Keratinocyte (primary cell): ENCODE data around the gene WDR5. TPM values are rescaled to one million over a fixed set of nuclear protein-coding genes. Genes with fewer than 3 reads are reported as not detected.

ENCODE experiments used
- DNase-seq: peaks from one replicate; pipeline ENCODE4 v3.0.0-alpha.2; 2011; ENCODE audit warnings: low read depth, missing footprints, low spot score
- FAIRE-seq: peaks from 2 replicates; lab custom pipeline; 2011; peaks lifted over from hg19 to GRCh38; lab: Jason Lieb, UNC
- H2AFZ ChIP-seq: 2 replicates; pipeline ENCODE4 v1.6.0; 2012; ENCODE audit warnings: low read length, control low read depth, inconsistent platforms; ENCODE audit not compliant: control insufficient read depth
- H3K27ac ChIP-seq: 2 replicates; pipeline ENCODE4 v1.5.1; 2011; ENCODE audit warnings: low read length; ENCODE audit not compliant: control insufficient read depth, insufficient read depth
- H3K27me3 ChIP-seq: 3 replicates; pipeline ENCODE4 v1.6.0; 2011; ENCODE audit warnings: low read length; ENCODE audit not compliant: control insufficient read depth, insufficient read depth; ENCODE audit errors: extremely low read depth
- H3K36me3 ChIP-seq, 2 experiments: 2 replicates in 1 of 2; 3 replicates in 1 of 2; pipeline ENCODE4 v1.5.1; 2011; ENCODE audit warnings: low read length in 2 of 2, mild to moderate bottlenecking in 1 of 2; ENCODE audit not compliant: control insufficient read depth in 2 of 2, insufficient read depth in 2 of 2; ENCODE audit errors: extremely low read depth in 1 of 2
- H3K4me1 ChIP-seq: 3 replicates; pipeline ENCODE4 v1.5.1; 2011; ENCODE audit warnings: low read length; ENCODE audit not compliant: control insufficient read depth, insufficient read depth; ENCODE audit errors: extremely low read depth
- H3K4me2 ChIP-seq: 3 replicates; pipeline ENCODE4 v1.6.0; 2011; ENCODE audit warnings: low read depth, low read length; ENCODE audit not compliant: control insufficient read depth, insufficient read depth; ENCODE audit errors: extremely low read depth
- H3K4me3 ChIP-seq, 3 experiments: fragments of 200-600 bp in 1 of 3; sonication (generic) in 1 of 3; 2 replicates in 2 of 3; 3 replicates in 1 of 3; pipeline ENCODE4 v1.5.1; 2011 to 2016; ENCODE audit warnings: low read length in 3 of 3, mild to moderate bottlenecking in 3 of 3, control low read depth in 2 of 3, inconsistent platforms in 1 of 3, low read depth in 1 of 3, mixed read lengths in 1 of 3, mixed run types in 1 of 3, moderate library complexity in 1 of 3; ENCODE audit not compliant: control insufficient read depth in 2 of 3, insufficient read depth in 2 of 3; ENCODE audit errors: extremely low read depth in 1 of 3
- H3K79me2 ChIP-seq: 2 replicates; pipeline ENCODE4 v1.6.0; 2012; ENCODE audit warnings: low read length; ENCODE audit not compliant: control insufficient read depth, insufficient read depth
- H3K9ac ChIP-seq: 3 replicates; pipeline ENCODE4 v1.6.0; 2011; ENCODE audit warnings: low read length; ENCODE audit not compliant: control insufficient read depth, insufficient read depth; ENCODE audit errors: extremely low read depth
- H3K9me1 ChIP-seq: 3 replicates; pipeline ENCODE4 v1.6.0; 2011; ENCODE audit warnings: low read length; ENCODE audit not compliant: control insufficient read depth, insufficient read depth; ENCODE audit errors: extremely low read depth
- H3K9me3 ChIP-seq: 2 replicates; pipeline ENCODE4 v1.5.1; 2012; ENCODE audit warnings: low read depth, low read length; ENCODE audit not compliant: control insufficient read depth
- H4K20me1 ChIP-seq: 3 replicates; pipeline ENCODE4 v1.6.0; 2011; ENCODE audit warnings: low read length; ENCODE audit not compliant: control insufficient read depth, insufficient read depth; ENCODE audit errors: extremely low read depth
- CTCF ChIP-seq, 3 experiments: IDR thresholded peaks in 1 of 3; conservative IDR thresholded peaks in 1 of 3; optimal IDR thresholded peaks in 1 of 3; 2 replicates in 2 of 3; 3 replicates in 1 of 3; pipeline versions ENCODE3 to v1.5.1; 2011; ENCODE audit warnings: low read length in 3 of 3, mild to moderate bottlenecking in 3 of 3, moderate library complexity in 2 of 3, control low read depth in 1 of 3, inconsistent platforms in 1 of 3; ENCODE audit not compliant: insufficient read depth in 2 of 3; ENCODE audit errors: extremely low read depth in 1 of 3
- EZH2 ChIP-seq: IDR thresholded peaks from one replicate; pipeline ENCODE4 v1.6.1; 2012; ENCODE audit warnings: inconsistent platforms, mild to moderate bottlenecking, low read length, moderate library complexity
- dilution Hi-C: fragments of 300-500 bp; cut with MboI; formaldehyde crosslinking; loops from one replicate; pipeline ENCODE4 v1.7.0; 2020; ENCODE audit warnings: low sequenced_read_pairs; ENCODE audit not compliant: extremely low pct_ligation_motif_present
- polyA plus RNA-seq, 5 experiments: library from polyadenylated mRNA; depleted of rRNA in 3 of 5; stranded (reverse) in 3 of 5; stranded (forward) in 1 of 5; unstranded in 1 of 5; fragments of >200 nt; gene quantifications; 1 replicate in 1 of 5; 2 replicates in 3 of 5; 3 replicates in 1 of 5; pipeline versions ENCODE4 v1.2.1 to v1.2.3, GENCODE V29; 2011 to 2012; ENCODE audit warnings: missing spikeins in 2 of 5, low read depth in 1 of 5, low replicate concordance in 1 of 5

Gene WDR5
- polyA plus RNA-seq, 1 donor (not counting 4 experiments of a cell fraction or from before 2014, with no cell fraction given) = 31.2 TPM

GRCh38 chr9:134152488-134152887 is 16.6 kb downstream of the WDR5 start:
- Histone ChIP-seq H3K79me2 (peaks cover 3% of the 10 kb centered on the region), H4K20me1 (peaks cover 3% of the 10 kb centered on the region), H3K4me3 (no peak overlapping the region), H2AFZ (no peak overlapping the region), H3K27me3 (no peaks in the 10 kb centered on the region), H3K9me1 (no peaks in the 10 kb centered on the region), H3K9me3 (no peaks in the 10 kb centered on the region), H3K9ac (no peak overlapping the region), H3K27ac (no peak overlapping the region), H3K36me3 (peaks cover 53 to 59% of the 10 kb centered on the region in 2 experiments), H3K4me1 (peaks cover 2% of the 10 kb centered on the region), H3K4me2 (no peak overlapping the region)
- TF ChIP-seq EZH2 (no peak), CTCF (optimal IDR thresholded peaks at IDR 0.05 in 1 of 3, IDR thresholded peaks at IDR 0.05 in 1 of 3, conservative IDR thresholded peaks at IDR 0.05 in 1 of 3; ENCODE audit: extremely low read depth in 1 of 3, insufficient read depth in 2 of 3, low read length in 3 of 3) (no peak)
- dilution Hi-C loops = no loop called here
- no peak for FAIRE-seq
- no peak for DNase-seq

GRCh38 chr9:134153450-134153849 is 17.6 kb downstream of the WDR5 start:
- dilution Hi-C loops = no loop called here
- no peak overlapping the region for H3K4me2 ChIP-seq
- H3K9me3 ChIP-seq = no peaks in the 10 kb centered on the region
- DNase-seq (no peak), FAIRE-seq (no peak)
- H3K27me3 ChIP-seq = no peaks in the 10 kb centered on the region
- peaks cover 55 to 59% of the 10 kb centered on the region in 2 experiments for H3K36me3 ChIP-seq
- H2AFZ ChIP-seq = no peak overlapping the region
- H4K20me1 ChIP-seq = peaks cover 2% of the 10 kb centered on the region
- no peaks in the 10 kb centered on the region for H3K4me1 ChIP-seq
- H3K27ac ChIP-seq = no peak overlapping the region
- peaks cover 2% of the 10 kb centered on the region for H3K79me2 ChIP-seq
- TF ChIP-seq EZH2 (no peak), CTCF (optimal IDR thresholded peaks at IDR 0.05 in 1 of 3, IDR thresholded peaks at IDR 0.05 in 1 of 3, conservative IDR thresholded peaks at IDR 0.05 in 1 of 3; ENCODE audit: extremely low read depth in 1 of 3, insufficient read depth in 2 of 3, low read length in 3 of 3) (no peak)
- H3K4me3 ChIP-seq = no peak overlapping the region
- H3K9ac ChIP-seq = no peak overlapping the region
- H3K9me1 ChIP-seq = no peaks in the 10 kb centered on the region
